Measurements from ENCODE around the gene DOLPP1.
"Not testable (repeated sequence)": the region's sequence is repeated elsewhere in the genome, so short reads cannot be mapped to it uniquely, and the experiment has no call there.

Gene DOLPP1

DNA sequence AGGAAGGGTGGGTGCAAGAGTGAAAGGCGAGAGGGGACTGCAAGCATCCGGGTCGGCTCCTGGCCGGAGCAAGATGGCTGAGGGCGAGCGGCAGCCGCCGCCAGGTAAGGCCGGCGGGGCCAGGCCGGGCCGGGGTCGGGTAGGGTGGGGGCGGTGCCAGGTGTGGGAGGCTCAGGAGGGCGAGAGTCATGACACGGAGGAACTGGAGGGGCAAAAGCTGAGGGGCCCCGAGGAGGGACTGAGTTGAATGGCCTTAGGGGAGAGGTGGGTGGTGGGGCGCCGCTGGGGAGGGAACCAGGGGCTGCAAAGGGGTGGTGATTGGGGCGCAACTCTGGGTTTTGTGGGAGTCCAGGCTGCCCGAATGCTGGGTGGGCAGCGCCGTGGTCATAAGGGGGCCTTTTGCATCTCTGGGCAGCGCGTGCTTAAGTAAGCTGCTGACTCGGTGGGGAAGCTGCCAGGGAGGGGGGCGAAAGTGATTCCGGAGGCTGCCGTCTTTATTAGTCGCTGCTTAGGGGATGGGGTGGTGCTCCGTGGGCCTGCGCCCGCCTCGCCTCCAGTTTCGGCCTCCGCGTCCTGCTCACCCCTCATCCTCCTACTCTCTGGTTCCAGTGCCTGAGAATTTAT, 30.7 kb downstream of the DOLPP1 start:
- DNase-seq (ENCODE audit: low read depth in 2 of 2): no peak

DNA sequence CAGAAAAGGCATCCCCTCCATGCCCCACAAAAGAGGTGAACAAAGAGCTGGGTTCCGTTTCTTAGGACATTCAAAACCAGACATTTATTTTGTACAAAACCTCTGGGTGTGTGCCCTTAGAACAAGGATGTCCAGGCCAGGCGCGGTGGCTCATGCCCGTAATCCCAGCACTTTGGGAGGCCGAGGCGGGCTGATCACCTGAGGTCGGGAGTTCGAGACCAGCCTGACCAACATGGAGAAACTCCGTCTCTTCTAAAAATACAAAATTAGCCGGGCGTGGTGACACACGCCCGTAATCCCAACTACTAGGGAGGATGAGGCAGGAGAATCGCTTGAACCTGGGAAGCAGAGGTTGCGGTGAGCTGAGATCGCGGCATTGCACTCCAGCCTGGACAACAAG, 31.6 kb downstream of the DOLPP1 start:
- not testable (repeated sequence) for DNase-seq (ENCODE audit: low read depth in 2 of 2)

- no peak for DNase-seq (ENCODE audit: low read depth in 2 of 2)
Observed at GRCh38 chr9:129113645-129114304, 32.9 kb downstream of the DOLPP1 start.

- no peak for DNase-seq (ENCODE audit: low read depth in 2 of 2)
Observed at GRCh38 chr9:129118799-129119198, 37.9 kb downstream of the DOLPP1 start.

GRCh38 chr9:129121483-129121882, 40.6 kb downstream of the DOLPP1 start:
- no peak for DNase-seq (ENCODE audit: low read depth in 2 of 2)

DNA sequence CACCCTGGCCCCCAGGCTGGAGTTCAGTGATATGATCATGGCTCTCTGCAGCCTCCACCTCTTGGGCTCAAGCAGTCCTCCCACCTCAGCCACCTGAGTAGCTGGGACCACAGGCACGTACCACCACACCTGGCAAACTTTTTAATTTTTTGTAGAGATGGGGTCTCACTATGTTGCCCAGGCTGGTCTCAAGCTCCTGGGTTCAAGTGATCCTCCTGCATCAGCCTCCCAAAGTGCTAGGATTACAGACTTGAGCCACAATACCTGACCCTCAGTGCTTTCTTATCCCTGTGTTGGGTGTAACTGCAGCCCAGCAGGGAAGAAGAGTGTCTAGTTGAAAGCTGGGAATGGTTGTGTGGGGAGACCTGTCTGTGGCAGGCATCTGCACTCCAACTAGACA, 41.2 kb downstream of the DOLPP1 start:
- DNase-seq (ENCODE audit: low read depth in 2 of 2): no peak

- not testable (repeated sequence) for DNase-seq (ENCODE audit: low read depth in 2 of 2)
Observed at GRCh38 chr9:129122976-129123375, 42.1 kb downstream of the DOLPP1 start.

DNA sequence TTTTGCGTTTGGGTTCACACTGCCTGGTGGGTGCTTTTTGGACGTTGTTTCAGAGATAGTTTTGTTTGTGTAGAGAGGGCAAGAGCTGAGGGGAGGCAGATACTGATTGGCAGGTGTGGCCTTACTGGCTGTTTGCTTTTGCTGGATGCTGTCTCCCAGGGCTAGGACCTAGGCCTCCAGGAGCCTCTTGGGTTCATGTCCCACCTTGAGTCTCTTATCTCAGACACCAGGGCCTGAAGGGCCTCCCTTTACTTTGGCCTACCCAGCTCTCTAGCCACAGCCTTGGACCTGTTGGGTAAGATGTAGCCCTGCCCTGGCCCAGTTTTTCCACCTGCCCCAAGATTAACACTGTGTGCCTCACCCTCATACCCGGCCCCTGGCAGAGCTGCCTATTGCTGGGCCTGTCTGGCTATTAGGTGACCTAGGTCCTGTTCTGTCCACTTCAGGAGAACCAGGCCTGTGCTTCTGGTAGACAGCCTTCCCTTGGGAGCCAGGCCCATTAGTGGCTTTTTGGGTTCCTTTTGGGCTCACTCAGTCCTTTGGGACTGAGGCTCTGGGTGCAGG, 43.7 kb downstream of the DOLPP1 start:
- no peak for DNase-seq (ENCODE audit: low read depth in 2 of 2)

DNA sequence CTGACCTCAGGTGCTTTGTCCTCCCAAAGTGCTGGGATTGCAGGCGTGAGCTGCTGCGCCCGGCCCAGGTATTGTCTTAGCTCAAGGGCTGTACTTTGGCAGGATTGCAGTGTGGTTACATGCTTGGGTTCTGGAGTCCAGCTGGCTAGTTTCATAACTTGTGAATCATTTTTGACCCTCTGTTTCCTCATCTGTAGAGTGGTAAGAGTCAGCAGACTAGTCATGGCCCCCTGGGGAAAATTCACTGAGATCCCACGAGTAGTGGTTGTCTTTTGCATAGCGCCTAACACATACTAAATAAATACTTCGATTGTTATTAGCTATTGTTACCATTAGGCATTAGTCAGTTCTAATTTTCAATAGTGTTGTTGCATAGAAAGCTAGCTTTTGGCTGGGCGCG, 44.6 kb downstream of the DOLPP1 start:
- no peak for DNase-seq (ENCODE audit: low read depth in 2 of 2)

GRCh38 chr9:129126749-129127618, 46.1 kb downstream of the DOLPP1 start:
- DNase-seq (ENCODE audit: low read depth in 2 of 2): no peak

GRCh38 chr9:129128689-129129088, 47.8 kb downstream of the DOLPP1 start:
- no peak for DNase-seq (ENCODE audit: low read depth in 2 of 2)

DNA sequence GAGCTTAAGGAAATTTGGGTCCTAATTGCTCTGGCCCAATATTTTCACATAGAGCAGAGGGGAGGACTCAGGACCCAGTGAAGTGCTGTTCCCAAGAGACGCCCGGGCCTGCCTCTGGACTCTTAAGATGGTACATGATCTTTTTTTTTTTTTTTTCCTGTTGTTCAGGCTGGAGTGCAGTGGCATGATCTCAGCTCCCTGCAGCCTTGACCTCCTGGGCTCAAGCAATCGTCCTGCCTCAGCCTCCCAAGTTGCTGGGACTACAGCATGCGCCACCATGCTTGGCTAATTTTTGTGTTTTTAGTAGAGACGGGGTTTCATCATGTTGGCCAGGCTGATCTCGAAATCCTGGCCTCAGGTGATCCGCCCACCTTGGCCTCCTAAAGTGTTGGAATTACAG, 49.4 kb downstream of the DOLPP1 start:
- DNase-seq (ENCODE audit: low read depth in 2 of 2): not testable (repeated sequence)

DNA sequence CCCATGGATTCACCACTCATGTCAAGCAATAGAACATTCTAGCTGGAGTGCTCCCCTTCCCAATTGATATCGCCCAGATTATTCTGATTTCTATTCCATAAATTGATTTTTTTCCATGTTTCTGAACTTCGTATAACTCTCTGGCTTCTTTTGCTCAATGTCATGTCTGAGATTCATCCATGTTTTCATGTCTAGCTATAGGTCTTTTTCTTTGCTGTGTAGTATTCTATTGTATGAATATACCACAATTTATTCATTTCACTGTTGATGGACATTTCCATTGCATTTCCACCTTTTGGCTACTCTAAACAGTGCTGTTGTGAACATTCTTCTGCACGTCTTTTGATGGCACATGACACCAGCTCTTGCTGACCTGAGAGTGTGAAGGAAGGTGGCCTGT, 49.9 kb downstream of the DOLPP1 start:
- no peak for DNase-seq (ENCODE audit: low read depth in 2 of 2)

GRCh38 chr9:129131300-129132145, 50.6 kb downstream of the DOLPP1 start:
- peak; percentile 69 to 71 for DNase-seq (ENCODE audit: low read depth in 2 of 2)

GRCh38 chr9:129133082-129133481, 52.2 kb downstream of the DOLPP1 start:
- DNase-seq (ENCODE audit: low read depth in 2 of 2): no peak

DNA sequence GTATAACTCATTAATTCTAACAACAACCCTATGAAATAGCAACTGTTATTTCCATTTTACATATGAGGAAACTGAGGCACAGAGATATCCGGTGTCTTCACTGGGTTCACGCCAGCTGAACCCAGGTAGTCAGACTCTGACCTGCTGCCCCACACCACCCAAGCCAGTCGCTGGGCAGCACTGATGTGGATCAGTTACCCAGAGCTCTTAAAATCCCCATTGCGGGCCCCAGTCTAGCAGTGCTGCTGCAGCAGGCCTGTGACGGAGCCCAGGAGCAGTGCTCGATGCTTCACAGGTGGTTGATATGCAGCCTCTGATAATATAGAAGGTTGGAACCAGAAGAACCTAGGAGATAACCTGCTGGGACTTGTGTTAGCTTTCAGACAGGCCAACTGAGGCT, 54.6 kb downstream of the DOLPP1 start:
- no peak for DNase-seq (ENCODE audit: low read depth in 2 of 2)

DNA sequence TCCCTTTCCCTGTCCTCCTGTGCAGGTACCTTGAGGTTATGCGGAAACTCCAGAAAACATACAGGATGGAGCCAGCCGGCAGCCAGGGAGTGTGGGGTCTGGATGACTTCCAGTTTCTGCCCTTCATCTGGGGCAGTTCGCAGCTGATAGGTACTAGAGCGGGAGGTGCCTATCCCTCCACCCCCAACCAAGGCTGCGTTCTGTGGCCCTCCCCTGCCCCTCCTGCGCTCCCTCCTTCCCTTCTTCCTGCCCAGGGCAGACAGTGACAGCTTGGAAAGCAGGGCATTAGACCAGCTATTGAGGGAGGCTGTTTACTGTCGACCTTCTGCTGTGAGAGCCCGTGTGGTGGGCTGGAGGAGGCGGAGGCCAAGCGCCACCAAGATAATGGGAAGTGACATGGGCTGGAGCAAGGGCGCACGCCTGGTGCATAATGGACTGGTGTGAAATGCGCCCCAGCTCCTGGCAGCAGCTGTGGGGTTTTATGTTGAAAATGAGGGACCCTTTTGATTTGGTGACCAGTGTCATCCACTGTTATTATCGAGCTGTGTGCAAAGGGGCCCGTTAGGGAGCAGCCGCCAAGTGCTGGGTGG, 55.6 kb downstream of the DOLPP1 start:
- DNase-seq (ENCODE audit: low read depth in 2 of 2): no peak

GRCh38 chr9:129137292-129138143, 56.6 kb downstream of the DOLPP1 start:
- no peak for DNase-seq (ENCODE audit: low read depth in 2 of 2)

DNA sequence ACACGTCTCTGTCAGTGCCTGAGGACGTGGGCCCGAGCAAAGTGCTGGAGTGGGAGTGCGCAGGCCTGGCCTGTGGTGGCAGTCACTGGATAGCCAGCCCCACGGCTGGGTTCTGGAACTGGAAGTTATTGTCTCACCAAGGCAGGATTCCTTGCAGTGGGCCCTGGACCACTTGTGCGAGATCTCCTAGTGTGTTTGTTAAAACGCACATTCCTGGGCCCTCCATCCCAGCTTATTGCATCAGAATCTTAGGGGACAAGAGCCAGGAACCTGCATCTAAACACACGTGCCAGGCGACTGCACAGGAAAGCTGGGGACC, 57.2 kb downstream of the DOLPP1 start:
- no peak for DNase-seq (ENCODE audit: low read depth in 2 of 2)

DNA sequence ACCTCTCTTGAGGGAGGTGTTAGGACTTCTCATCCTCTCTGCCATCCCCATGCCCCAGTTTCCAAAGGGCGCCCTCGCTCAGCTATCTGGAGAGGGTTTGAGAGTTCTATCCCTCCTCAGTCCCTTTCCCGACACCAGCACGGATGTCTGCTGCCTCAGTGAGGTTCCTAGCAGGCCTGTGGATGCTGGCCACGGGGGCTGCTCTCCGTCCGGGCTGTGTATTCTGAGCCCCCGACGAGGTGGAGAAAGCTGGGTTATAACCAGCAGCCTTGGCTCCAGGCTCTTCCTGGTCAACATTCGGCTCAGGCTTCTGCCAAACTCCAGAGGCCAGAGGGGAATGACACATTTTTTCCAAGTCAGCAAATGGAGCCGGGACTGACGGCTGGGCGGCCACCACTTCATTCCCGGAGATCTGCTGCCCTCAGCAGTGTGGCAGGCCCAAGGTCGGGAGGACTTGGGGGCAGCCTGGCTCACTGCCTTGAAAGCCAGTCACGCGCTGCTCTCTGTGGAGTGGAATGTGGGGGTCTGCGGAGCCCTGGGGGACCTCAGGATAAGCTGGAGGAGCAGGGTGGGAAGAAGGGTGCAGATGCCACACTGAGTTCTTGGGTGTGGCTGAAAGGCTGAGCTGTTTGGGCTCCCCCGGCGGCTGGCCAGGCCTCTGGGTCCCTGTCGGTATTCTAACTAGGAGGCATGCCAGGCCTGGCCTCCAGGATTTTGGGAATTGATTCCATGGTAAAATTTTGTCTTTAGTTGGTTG, 57.7 kb downstream of the DOLPP1 start:
- no peak for DNase-seq (ENCODE audit: low read depth in 2 of 2)
